ENCODE results near the gene NSMF. TPM values are rescaled to one million over a fixed set of nuclear protein-coding genes. Genes with fewer than 3 reads are reported as not detected.

The NSMF gene
- total and polyA plus RNA-seq, 2 of the 4 experiments (the other 2 are of a cell fraction): 7.7 to 40.9 TPM

DNA sequence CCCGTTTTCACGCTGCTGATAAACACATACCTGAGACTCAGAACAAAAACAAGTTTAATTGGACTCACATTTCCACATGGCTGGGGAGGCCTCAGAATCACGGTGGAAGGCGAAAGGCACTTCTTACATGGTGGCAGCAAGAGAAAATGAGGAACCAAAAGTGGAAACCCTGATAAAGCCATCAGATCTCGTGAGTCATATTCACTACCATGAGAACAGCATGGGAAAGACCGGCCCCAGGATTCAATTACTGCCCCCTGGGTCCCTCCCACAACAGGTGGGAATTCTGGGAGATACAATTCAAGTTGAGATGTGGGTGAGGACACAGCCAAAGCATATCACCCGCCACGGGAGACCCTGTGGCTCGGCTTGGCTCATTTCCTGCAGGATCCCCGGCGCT, 56.4 kb downstream of the NSMF start:
- H3K9me3 ChIP-seq (ENCODE audit: control insufficient read depth, insufficient read depth, low read length): no peaks in the 10 kb centered on the region
- H3K4ac ChIP-seq (ENCODE audit: low read depth, low read length): no peak overlapping the region
- H3K23ac ChIP-seq (ENCODE audit: low read depth, low read length): no peak overlapping the region
- H3K27me3 ChIP-seq (ENCODE audit: control insufficient read depth, insufficient read depth, low read length): no peaks in the 10 kb centered on the region
- no peak overlapping the region for H2AFZ ChIP-seq (replicated peaks; ENCODE audit: low read length, poor library complexity)
- no peak overlapping the region for H4K5ac ChIP-seq (ENCODE audit: low read depth, low read length)
- H2BK120ac ChIP-seq (ENCODE audit: low read depth, low read length): no peak overlapping the region
- peaks cover 5% of the 10 kb centered on the region; the same call in 1 of the 2 replicates for H3K4me1 ChIP-seq (ENCODE audit: control insufficient read depth, insufficient read depth, low read length)
- 0 out of 2 replicates have a peak, but pooled peaks cover 3% of the 10 kb centered on the region for H3K9me1 ChIP-seq (ENCODE audit: insufficient read depth, low read length)
- no peak overlapping the region for H3K9ac ChIP-seq (ENCODE audit: low read depth, low read length)
- ChIA-PET POLR2A (ENCODE audit: unreplicated experiment) (no interaction called here), CTCF (no interaction called here)
- in situ Hi-C loops (cut with MboI; ENCODE audit: low sequenced_read_pairs) (loop anchor here (5.0 kb wide), 1 partner anchor 110 kb away; no protein-coding TSS in a partner anchor), dilution Hi-C loops (cut with HindIII; ENCODE audit: low sequenced_read_pairs, unreplicated experiment) (no loop called here), intact Hi-C loops (cut with micrococcal nuclease) (no loop called here)
- TF ChIP-seq, protein P1, sequence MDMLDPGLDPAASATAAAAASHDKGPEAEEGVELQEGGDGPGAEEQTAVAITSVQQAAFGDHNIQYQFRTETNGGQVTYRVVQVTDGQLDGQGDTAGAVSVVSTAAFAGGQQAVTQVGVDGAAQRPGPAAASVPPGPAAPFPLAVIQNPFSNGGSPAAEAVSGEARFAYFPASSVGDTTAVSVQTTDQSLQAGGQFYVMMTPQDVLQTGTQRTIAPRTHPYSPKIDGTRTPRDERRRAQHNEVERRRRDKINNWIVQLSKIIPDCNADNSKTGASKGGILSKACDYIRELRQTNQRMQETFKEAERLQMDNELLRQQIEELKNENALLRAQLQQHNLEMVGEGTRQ (IDR thresholded peaks at IDR 0.05; ENCODE audit: low read depth, low read length): no peak
- TF ChIP-seq, protein P2, sequence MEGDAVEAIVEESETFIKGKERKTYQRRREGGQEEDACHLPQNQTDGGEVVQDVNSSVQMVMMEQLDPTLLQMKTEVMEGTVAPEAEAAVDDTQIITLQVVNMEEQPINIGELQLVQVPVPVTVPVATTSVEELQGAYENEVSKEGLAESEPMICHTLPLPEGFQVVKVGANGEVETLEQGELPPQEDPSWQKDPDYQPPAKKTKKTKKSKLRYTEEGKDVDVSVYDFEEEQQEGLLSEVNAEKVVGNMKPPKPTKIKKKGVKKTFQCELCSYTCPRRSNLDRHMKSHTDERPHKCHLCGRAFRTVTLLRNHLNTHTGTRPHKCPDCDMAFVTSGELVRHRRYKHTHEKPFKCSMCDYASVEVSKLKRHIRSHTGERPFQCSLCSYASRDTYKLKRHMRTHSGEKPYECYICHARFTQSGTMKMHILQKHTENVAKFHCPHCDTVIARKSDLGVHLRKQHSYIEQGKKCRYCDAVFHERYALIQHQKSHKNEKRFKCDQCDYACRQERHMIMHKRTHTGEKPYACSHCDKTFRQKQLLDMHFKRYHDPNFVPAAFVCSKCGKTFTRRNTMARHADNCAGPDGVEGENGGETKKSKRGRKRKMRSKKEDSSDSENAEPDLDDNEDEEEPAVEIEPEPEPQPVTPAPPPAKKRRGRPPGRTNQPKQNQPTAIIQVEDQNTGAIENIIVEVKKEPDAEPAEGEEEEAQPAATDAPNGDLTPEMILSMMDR (conservative IDR thresholded peaks at IDR 0.05; ENCODE audit: low read depth, low read length): no peak
- TF ChIP-seq CHD1 (IDR thresholded peaks at IDR 0.05; ENCODE audit: low read depth, low read length) (no peak), MAFK (IDR thresholded peaks at IDR 0.05; ENCODE audit: low read depth, low read length) (no peak), MXI1 (IDR thresholded peaks at IDR 0.05; ENCODE audit: borderline replicate concordance, low read depth, low read length) (no peak), CEBPB (IDR thresholded peaks at IDR 0.05; ENCODE audit: low read depth, low read length) (no peak), RFX5 (IDR thresholded peaks at IDR 0.05; ENCODE audit: low read depth, low read length) (no peak), BHLHE40 (IDR thresholded peaks at IDR 0.05; ENCODE audit: low read depth, low read length) (no peak), SMC3 (IDR thresholded peaks at IDR 0.05; ENCODE audit: low read depth, low read length) (no peak), RCOR1 (IDR thresholded peaks at IDR 0.05; ENCODE audit: insufficient replicate concordance, low read length) (no peak), POLR2A (IDR thresholded peaks at IDR 0.05; ENCODE audit: low read depth, low read length) (no peak), FOS (IDR thresholded peaks at IDR 0.05; ENCODE audit: low read depth, low read length) (no peak), RAD21 (IDR thresholded peaks at IDR 0.05; ENCODE audit: low read length) (no peak), MAZ (IDR thresholded peaks at IDR 0.05; ENCODE audit: borderline replicate concordance, low read depth, low read length) (no peak), NFE2L2 (IDR thresholded peaks at IDR 0.05; ENCODE audit: low read depth, low read length) (no peak)
- TF ChIP-seq, protein P3, sequence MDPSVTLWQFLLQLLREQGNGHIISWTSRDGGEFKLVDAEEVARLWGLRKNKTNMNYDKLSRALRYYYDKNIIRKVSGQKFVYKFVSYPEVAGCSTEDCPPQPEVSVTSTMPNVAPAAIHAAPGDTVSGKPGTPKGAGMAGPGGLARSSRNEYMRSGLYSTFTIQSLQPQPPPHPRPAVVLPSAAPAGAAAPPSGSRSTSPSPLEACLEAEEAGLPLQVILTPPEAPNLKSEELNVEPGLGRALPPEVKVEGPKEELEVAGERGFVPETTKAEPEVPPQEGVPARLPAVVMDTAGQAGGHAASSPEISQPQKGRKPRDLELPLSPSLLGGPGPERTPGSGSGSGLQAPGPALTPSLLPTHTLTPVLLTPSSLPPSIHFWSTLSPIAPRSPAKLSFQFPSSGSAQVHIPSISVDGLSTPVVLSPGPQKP (IDR thresholded peaks at IDR 0.05; ENCODE audit: borderline replicate concordance, low read depth, low read length): no peak
- H3K4me3 ChIP-seq (ENCODE audit: insufficient read depth, low read depth, low read length): no peak overlapping the region
- H3K36me3 ChIP-seq (ENCODE audit: control insufficient read depth, insufficient read depth, low read length): no peaks in the 10 kb centered on the region
- ATAC-seq (ENCODE audit: low read depth): no peak
- H3K18ac ChIP-seq (ENCODE audit: low read depth, low read length): no peak overlapping the region
- H3K4me2 ChIP-seq (ENCODE audit: low read depth, low read length): no peak overlapping the region
- H2BK15ac ChIP-seq (ENCODE audit: low read depth, low read length): no peak overlapping the region
- H4K8ac ChIP-seq (ENCODE audit: low read depth in 2 of 2, low read length in 2 of 2): no peak overlapping the region
- no peak overlapping the region for H3K14ac ChIP-seq (replicated peaks; ENCODE audit: low read depth, low read length)
- H4K91ac ChIP-seq (ENCODE audit: insufficient read depth, low read depth, low read length): no peak overlapping the region
- H3K27ac ChIP-seq (ENCODE audit: insufficient read depth, low read length): no peak overlapping the region
- no TSS peak for BruUV-seq (replicated peaks)
- no peak for DNase-seq
- no peak overlapping the region for H2AK5ac ChIP-seq (ENCODE audit: low read depth, low read length)
- H2BK5ac ChIP-seq (ENCODE audit: low read depth, low read length, poor library complexity, severe bottlenecking): no peak overlapping the region
- WGBS, 2 experiments (ENCODE audit: extremely low coverage in 2 of 2, insufficient read length in 1 of 2): 100% methylated on average over 2 of the region's 11 CpGs; no CpG with 5 or more reads in 1 of the 2 experiments
- H4K20me1 ChIP-seq (ENCODE audit: insufficient read depth, low read length): no peaks in the 10 kb centered on the region
- H2AK9ac ChIP-seq (replicated peaks; ENCODE audit: low read depth, low read length, poor library complexity): no peak overlapping the region
- H3K79me1 ChIP-seq (ENCODE audit: low read depth in 1 of 2, low read length in 2 of 2): no peaks in the 10 kb centered on the region; a peak in 1 of 4 replicates
- H2BK20ac ChIP-seq (ENCODE audit: low read depth, low read length): no peak overlapping the region
- H3K56ac ChIP-seq (ENCODE audit: extremely low read depth, insufficient read depth, low read length): no peak overlapping the region

Measured in IMR-90 (cell line).